Activated CD8-positive, alpha-beta memory T cell treated with anti-CD3 and anti-CD28 coated beads for 4 hours (primary cell): ENCODE data around the gene CARD16.
"Not testable (repeated sequence)": the region's sequence is repeated elsewhere in the genome, so short reads cannot be mapped to it uniquely, and the experiment has no call there.

Experiments
- DNase-seq, 2 donors: peaks; one replicate each; pipeline ENCODE4 v3.0.0-alpha.2; 2020; ENCODE audit warnings: low read depth in 2 of 2

Gene CARD16

GRCh38 chr11:105044557-105045524 is at the start of gene CARD16:
CARD16 (minus strand) TSS chr11:105045335; CDS start chr11:105045297, 38 bp downstream.
- DNase-seq = peak in 1 of 2 donors; percentile 3

GRCh38 chr11:105092256-105093239 is 47.4 kb upstream of the CARD16 start:
- no peak for DNase-seq

- DNase-seq = no peak
Observed at GRCh38 chr11:105081412-105082150, 36.4 kb upstream of the CARD16 start.

- not testable (repeated sequence) for DNase-seq
Observed at GRCh38 chr11:105080171-105080906, 35.2 kb upstream of the CARD16 start.

- no peak for DNase-seq
Observed at GRCh38 chr11:105078283-105078682, 33.1 kb upstream of the CARD16 start.

DNA sequence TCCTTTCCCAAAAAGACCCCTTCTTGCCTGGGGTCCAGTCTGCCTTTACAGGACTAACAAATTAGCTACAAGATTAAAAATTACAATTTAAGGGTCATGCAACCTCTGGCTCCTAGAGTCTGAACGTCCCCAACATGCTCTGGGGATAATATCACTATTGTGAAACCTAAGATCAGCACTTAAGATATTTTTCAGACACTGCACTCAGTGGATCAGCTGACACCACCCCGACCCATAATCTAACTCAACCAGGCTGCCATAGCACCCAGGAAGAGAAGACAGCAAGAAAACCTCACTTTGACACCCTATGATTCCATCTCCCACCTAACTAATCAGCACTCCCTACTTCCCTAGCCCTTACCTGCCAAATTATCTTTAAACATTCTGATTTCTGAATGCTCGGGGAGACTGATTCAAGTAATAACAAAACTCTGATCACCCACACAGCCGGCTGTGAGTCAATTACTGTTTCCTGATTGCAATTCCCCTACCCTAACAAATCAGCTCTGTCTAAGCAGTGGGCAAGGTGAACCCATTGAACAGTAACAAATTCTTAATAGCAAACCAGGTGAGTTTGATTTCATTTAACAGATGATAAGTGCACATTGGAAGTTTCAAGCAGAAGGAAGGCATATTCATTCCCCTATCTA is 32.1 kb upstream of the CARD16 start:
- not testable (repeated sequence) for DNase-seq

- no peak for DNase-seq
Observed at GRCh38 chr11:105074166-105074530, 29.0 kb upstream of the CARD16 start.

DNA sequence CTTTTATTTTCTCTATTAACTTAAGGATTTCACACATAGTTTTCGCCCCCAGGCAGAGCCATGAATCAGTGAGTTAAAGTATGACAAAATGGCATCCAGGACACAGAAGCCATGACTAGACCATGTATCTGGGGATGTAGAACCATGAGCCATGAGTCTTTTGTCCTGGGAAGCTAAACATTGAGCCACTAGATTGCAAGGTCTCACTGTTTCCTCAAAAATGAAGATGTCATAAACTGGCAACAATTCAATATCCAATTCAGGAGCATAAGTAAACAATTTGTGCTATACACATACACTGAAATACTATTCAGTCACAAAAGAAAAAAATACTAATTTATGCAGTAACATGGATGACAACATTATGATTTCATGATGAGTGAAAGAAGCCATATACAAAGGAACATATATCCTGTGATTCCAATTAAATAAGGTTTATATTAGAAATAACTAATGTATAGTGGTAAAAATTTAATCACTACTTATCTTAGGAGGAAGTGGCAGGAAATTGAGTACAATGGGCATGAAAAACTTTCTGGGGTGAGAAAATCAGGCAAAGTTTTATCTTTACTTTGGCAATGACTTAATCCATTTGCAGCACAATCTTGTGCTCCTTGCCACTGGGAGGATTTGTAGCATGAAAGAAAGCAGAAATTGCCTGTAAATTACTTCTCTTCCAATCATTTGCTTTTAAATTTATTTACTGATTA is 28.5 kb upstream of the CARD16 start:
- DNase-seq = no peak

DNA sequence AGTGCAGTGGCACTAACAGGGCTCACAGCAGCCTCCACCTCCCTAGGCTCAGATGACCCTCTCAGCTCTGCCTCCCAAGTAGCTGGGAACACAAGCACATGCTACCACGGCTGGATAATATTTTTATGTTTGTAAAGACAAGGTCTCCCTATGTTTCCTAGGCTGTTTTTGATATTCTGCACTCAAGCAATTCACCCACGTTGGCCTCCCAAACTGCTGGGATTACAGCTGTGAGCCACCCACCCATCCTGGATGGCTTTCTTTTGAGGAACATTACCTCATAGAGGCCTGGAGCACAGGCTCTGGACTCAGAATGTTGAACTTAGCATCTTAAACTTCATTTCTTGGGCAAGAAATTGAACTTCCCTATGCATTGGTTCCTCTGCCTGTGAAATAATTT is 26.9 kb upstream of the CARD16 start:
- not testable (repeated sequence) for DNase-seq

DNA sequence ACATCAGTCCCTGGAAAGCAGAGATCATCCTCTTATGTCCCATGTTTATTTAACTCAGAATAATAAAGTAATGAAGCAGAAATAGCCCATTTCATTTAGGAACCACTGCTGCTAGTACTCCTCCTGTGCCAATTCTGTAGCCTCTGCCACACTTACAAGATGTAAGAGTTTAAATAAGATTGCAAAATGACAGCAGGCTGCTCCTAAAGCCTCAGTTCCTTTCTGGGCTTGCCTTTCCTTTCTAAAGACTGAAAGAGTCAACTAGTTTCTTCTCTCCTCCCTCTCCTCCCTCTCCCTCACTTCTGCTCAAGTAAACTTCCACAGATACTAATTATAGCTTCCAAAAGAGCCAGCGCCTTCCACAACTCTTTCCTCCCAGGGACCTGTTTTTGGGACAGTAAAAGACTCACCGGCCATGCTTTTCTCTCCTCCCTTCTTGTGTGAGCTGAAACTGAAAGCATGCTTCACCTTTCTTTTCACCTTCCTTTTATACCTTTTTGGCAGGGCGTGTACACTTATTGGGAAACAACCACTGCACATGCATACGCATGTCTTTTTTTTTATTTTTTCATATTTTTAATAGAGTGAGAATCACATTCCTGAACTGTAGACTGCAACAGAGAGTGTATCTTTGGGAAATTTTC is 26.1 kb upstream of the CARD16 start:
- DNase-seq = no peak

DNA sequence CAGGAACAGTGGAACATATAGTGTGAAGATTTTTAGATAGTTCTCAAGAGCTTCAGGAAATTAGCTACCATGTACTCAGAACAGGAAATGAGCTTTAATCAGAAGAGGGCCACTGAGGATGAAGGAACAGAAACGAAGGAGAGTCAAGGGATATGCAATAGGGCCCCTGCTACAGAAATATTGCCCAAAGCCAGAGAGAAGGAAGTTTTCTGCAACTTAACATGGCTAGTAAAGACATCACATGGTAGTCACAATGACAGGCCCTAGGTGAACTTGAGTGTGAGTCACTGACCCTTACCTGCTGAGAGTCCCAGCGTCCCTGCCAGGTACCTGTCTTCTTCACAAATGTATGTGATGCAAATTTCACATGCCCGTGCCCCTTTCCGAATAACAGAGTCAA is 25.2 kb upstream of the CARD16 start:
- no peak for DNase-seq

GRCh38 chr11:105069749-105070148 is 24.6 kb upstream of the CARD16 start:
- DNase-seq = not testable (repeated sequence)

DNA sequence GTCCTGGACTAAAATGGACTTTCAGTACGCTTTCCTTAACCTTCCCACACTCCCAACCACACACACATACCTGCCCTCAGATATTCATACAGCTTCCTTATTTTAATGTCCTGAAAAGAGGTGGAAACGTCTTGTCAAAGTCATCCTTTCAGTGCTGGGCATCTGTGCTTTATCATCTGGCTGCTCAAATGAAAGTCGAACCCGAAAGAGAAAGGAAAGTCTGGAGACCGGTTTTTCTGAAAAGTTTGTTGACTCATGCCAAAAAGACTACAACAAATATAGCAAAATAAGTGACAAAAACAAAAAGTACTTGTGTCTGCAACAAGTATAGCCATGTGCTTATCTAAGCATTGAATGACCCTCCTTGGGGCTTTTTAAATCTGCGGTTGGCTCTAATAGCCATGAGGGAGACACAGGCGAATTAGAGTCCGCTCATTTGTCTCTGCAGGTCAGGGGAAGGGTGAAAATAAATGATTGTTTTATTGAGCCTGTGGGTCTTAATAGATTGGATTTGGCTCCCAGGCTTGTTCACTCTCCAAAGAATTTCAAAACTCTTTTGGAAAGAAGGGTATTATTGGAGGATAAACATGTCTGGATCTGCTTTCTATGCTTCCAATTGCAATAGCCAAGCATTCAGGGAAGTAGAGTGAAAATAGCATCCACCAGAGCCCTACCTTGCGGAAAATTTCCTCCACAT is 18.3 kb upstream of the CARD16 start:
- DNase-seq = not testable (repeated sequence)

GRCh38 chr11:105057432-105057831 is 12.3 kb upstream of the CARD16 start:
- DNase-seq = no peak

DNA sequence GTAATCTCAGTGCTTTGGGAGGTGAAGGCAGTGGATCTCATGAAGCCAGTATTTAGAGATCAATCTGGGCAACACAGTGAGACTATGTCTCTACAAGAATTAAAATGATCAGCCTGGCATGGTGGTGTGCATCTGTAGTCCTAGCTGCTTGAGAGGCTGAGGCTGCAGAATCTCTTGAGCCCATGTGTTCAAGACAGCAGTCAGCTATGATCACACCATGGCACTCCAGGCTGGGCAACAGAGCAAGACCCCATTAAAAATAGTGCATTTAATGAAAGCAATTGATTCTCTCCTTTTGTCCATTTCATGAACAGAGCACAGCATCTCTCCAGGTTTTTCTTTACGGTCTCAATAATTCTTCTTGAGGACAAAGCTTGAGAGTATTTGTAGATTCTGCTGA is 11.3 kb upstream of the CARD16 start:
- DNase-seq = no peak

DNA sequence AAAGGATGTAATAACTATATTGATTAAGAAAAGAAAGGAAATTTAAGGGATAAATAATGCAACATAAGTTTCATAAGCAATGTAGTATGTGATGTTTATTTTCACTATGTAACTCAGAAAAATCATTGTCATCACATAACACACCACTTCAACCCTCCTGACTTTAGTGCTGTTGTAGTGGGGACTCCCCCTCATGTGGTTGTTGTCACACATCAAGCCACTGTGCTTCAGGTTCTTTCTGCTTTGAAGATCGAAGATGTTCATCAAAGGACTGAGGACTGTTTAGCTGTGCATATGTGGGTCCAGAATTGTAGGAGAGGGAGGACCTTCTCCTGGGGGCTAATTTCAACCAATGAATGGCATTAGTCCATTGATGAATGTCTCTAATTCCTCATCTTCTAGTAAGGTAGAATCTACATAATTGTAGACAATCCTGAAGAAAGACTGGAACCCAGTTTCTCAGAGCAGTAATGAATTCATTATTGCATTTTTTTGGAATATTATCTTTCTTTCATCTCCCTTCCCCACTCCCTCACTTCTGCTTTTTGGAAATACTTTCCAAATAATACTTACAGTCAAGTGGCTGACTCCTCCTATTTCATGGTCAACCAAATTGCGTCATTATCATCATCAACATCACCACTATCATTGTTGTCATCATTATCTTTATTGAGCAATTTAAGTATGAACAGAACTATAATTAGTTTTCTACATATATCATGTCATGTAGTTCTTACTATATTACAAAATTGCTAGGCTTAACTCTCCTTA is 9.8 kb upstream of the CARD16 start:
- no peak for DNase-seq

DNA sequence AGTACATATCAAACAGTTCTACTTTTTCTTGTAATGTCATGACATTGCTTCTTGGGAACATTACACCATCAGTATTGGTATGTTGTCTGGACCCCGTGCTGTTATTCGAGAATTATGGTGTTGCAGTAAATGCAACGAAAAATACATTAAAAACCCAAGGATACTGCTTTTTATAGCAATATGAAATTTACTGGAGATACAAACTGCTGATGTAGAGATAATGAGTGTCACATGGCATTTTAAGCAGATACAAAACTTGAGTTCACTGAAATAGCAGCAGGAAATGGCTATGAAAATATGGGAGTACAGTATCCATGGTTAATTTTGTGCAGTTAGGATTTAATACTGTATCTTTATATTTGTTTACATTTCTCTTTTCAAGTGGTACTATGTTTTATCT is 7.4 kb upstream of the CARD16 start:
- DNase-seq = no peak

GRCh38 chr11:105051559-105051958 is 6.4 kb upstream of the CARD16 start:
- no peak for DNase-seq
